GM19452 (cell line): ENCODE measurements around the gene OAS3.
"Not testable (repeated sequence)": the region's sequence is repeated elsewhere in the genome, so short reads cannot be mapped to it uniquely, and the experiment has no call there.

ENCODE experiments used
- ATAC-seq: cut with Tn5 transposase; IDR thresholded peaks from one replicate; pipeline ENCODE4 v1.9.1; 2021; ENCODE audit not compliant: unreplicated experiment

Gene OAS3

DNA sequence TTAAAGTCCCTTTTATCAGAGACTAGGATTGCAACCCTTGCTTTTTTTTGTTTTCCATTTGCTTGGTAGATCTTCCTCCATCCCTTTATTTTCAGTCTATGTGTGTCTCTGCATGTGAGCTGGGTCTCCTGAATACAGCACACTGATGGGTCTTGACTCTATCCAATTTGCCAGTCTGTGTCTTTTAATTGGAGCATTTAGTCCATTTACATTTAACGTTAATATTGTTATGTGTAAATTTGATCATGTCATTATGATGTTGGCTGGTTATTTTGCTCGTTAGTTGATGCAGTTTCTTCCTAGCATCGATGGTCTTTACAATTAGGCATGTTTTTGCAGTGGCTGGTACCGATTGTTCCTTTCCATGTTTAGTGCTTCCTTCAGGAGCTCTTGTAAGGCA lies 18.9 kb downstream of the OAS3 start:
- not testable (repeated sequence) for ATAC-seq

DNA sequence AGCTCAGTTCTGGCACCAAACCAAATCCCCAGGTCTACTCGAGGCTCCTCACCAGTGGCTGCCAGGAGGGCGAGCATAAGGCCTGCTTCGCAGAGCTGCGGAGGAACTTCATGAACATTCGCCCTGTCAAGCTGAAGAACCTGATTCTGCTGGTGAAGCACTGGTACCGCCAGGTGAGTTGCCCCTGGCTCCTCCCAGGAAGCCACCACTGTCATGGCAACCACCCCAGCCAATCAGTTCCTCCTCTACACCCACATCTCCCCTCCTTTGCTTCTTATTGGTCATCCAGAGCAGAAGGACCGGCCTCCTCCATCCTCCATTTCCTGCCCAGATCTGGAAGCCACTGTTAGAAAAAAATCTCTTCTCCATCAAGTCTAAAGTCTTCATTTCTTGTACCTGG lies 22.8 kb downstream of the OAS3 start:
- ATAC-seq, result no peak

GRCh38 chr12:112961536-112961935 lies 23.3 kb downstream of the OAS3 start:
- ATAC-seq, result no peak

GRCh38 chr12:112962561-112962960 lies 24.3 kb downstream of the OAS3 start:
- ATAC-seq, result no peak

- ATAC-seq, result no peak
Observed at GRCh38 chr12:112963227-112963861, 25.1 kb downstream of the OAS3 start.

GRCh38 chr12:112964067-112964670 lies 25.9 kb downstream of the OAS3 start:
- no peak for ATAC-seq

DNA sequence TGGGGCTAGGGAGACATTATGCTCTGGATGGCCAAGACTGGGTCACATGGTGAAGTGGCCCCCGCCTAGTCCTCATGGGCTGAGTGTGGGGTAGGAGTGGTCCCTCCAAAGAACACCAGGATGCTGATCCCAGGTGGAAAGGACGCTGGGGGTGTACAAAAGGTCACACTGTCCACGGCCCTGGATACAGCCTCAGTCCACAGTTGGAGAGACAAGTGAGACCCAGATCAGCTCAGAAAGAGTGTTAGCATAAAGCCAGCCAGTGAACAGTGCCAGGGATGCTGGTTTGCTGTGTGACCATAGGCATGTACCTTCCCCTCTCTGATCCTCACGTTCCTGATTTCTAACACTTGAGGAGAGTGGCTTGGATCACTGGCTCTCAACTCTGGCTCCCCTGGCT lies 26.6 kb downstream of the OAS3 start:
- no peak for ATAC-seq

- no peak for ATAC-seq
Observed at GRCh38 chr12:112965643-112966042, 27.4 kb downstream of the OAS3 start.

- ATAC-seq, result no peak
Observed at GRCh38 chr12:112967306-112967705, 29.0 kb downstream of the OAS3 start.

- ATAC-seq, result no peak
Observed at GRCh38 chr12:112967858-112968257, 29.6 kb downstream of the OAS3 start.

DNA sequence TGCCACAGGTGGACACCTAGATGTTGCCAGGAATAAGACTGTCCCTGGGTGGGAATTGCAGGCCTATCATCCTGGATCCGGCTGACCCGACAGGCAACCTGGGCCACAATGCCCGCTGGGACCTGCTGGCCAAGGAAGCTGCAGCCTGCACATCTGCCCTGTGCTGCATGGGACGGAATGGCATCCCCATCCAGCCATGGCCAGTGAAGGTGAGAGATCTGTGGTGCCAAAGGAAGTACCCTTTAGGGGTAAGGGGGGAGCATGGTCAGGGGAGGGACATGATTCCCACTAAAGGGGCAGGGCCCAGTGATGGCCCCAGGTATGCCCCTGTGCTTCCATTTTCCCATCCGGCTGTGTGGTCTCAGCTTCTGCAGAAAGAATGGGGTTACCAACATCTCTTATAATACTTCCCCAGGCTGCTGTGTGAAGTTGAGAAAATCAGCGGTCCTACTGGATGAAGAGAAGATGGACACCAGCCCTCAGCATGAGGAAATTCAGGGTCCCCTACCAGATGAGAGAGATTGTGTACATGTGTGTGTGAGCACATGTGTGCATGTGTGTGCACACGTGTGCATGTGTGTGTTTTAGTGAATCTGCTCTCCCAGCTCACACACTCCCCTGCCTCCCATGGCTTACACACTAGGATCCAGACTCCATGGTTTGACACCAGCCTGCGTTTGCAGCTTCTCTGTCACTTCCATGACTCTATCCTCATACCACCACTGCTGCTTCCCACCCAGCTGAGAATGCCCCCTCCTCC lies 31.5 kb downstream of the OAS3 start:
- no peak for ATAC-seq

DNA sequence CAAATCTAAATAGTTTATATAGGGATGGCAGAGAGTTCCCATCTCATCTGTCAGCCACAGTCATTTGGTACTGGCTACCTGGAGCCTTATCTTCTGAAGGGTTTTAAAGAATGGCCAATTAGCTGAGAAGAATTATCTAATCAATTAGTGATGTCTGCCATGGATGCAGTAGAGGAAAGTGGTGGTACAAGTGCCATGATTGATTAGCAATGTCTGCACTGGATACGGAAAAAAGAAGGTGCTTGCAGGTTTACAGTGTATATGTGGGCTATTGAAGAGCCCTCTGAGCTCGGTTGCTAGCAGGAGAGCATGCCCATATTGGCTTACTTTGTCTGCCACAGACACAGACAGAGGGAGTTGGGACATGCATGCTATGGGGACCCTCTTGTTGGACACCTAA lies 32.1 kb downstream of the OAS3 start:
- ATAC-seq, result no peak

GRCh38 chr12:112971248-112971647 lies 33.0 kb downstream of the OAS3 start:
- ATAC-seq, result no peak

DNA sequence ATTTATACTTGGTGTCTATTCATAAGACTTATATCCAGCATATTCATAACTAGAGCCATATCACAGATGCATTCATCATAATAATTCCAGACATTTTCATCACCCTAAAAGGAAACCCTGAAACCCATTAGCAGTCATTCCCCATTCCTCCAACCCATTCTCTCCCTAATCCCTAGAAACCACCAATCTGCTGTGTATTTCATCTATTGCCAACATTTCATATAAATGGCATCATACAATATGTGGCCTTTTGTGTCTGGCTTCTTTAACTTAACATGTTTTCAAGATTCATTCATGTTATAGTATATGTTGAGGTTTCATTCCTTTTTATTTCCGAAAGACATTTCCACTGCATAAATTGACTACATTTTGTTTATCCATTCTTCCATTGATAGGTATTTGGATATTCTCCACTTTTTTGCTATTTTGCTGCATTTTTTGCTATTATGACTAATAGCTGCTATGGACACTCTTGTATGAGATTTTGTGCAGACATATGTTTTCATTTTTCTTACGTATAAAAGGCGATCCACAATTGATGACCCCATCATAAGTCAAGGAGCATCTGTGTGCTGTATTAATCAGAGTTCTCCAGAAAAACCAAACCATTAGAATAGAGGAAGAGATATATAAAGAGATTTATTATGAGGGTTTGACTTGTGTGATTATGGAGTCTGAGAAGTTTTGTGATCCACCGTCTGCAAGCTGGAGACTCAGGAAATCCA lies 34.9 kb downstream of the OAS3 start:
- ATAC-seq, result no peak

DNA sequence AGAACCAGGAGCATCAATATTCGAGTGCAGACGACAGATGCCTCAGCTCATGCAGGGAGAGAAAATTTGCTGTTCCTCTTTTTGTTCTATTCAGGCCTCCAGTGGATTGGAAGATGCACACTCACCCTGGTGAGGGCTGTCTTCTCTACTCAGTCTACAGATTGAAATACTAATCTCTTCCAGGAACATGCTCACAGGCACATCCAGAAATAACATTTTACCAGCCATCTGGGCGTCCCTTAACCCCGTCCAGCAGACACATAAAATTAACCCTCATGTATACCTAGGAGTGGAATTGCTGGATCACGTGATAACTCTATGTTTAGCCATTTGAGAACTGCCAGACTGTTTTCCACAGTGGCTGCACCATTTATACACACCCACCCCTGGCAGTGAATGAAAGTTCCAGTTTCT lies 35.6 kb downstream of the OAS3 start:
- no peak for ATAC-seq

GRCh38 chr12:112974904-112975303 lies 36.6 kb downstream of the OAS3 start:
- ATAC-seq, result no peak

GRCh38 chr12:112977139-112977538 lies 38.9 kb downstream of the OAS3 start:
- no peak for ATAC-seq

- ATAC-seq, result no peak
Observed at GRCh38 chr12:112977641-112978040, 39.4 kb downstream of the OAS3 start.

- peak; percentile 89 for ATAC-seq
Observed at GRCh38 chr12:112978163-112979040, 40.1 kb downstream of the OAS3 start, which contains the start of gene OAS2. Gene OAS2, plus strand, starts transcription at chr12:112978519. Its CDS starts 90 bp downstream, at chr12:112978609.

GRCh38 chr12:112979041-112979680 lies 40.9 kb downstream of the OAS3 start:
- no peak for ATAC-seq
